Duodenal mucosa (tissue), 2 donors: Measurements from ENCODE around the gene SMIM24.

ENCODE experiments used
- H3K27ac ChIP-seq: one replicate; pipeline ENCODE4 v1.7.0; 2013; ENCODE audit warnings: low read depth, low read length
- H3K27me3 ChIP-seq, 2 donors: one replicate each; pipeline ENCODE4 v1.7.0; 2013; ENCODE audit warnings: low read length in 2 of 2, control low read depth in 1 of 2; ENCODE audit not compliant: insufficient read depth in 2 of 2, control insufficient read depth in 1 of 2
- H3K36me3 ChIP-seq, 2 donors: one replicate each; pipeline ENCODE4 v1.7.0; 2013; ENCODE audit warnings: low read length in 2 of 2, control low read depth in 1 of 2; ENCODE audit not compliant: insufficient read depth in 2 of 2, control insufficient read depth in 1 of 2
- H3K4me1 ChIP-seq, 2 donors: one replicate each; pipeline ENCODE4 v1.7.0; 2013; ENCODE audit warnings: low read length in 2 of 2, control low read depth in 1 of 2; ENCODE audit not compliant: insufficient read depth in 2 of 2, control insufficient read depth in 1 of 2
- H3K4me3 ChIP-seq, 2 donors: one replicate each; pipeline ENCODE4 v1.7.0; 2013; ENCODE audit warnings: low read length in 2 of 2, low read depth in 1 of 2
- H3K9ac ChIP-seq, 2 donors: one replicate each; pipeline ENCODE4 v1.7.0; 2013; ENCODE audit warnings: low read length in 2 of 2, low read depth in 1 of 2
- H3K9me3 ChIP-seq, 2 donors: one replicate each; pipeline ENCODE4 v1.7.0; 2013; ENCODE audit warnings: low read length in 2 of 2, control low read depth in 1 of 2; ENCODE audit not compliant: control insufficient read depth in 1 of 2

SMIM24 gene

GRCh38 chr19:3496392-3497273, 16.3 kb upstream of the SMIM24 start:
- no peaks in the 10 kb centered on the region for H3K9me3 ChIP-seq
- H3K4me1 ChIP-seq, result peaks cover 10 to 11% of the 10 kb centered on the region in 2 donors
- peaks cover 3 to 44% of the 10 kb centered on the region in 2 donors for H3K36me3 ChIP-seq
- H3K27me3 ChIP-seq, result no peaks in the 10 kb centered on the region
- no peak overlapping the region for H3K27ac ChIP-seq
- H3K4me3 ChIP-seq, result no peak overlapping the region
- H3K9ac ChIP-seq, result no peak overlapping the region

DNA sequence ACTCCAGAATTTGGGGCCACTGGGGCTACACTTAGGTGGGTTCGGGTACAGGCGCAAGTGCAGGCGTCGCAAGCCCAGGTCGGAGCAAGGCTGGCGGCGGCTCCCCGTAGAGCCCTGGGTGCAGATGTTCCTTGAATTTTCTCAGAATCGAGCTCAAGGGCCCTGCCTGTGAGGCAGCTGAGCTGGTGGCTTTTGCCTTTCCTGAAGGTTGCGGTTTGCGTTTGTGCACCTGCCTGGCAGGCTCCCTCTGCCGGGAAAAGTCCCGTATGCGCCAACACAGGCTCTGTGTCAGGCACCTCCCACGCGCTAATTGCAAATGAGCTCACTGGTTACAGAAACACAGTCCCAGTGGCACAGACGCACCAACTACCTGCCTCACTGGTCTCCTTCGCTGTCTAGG, 14.2 kb upstream of the SMIM24 start:
- Histone ChIP-seq H3K36me3 (peaks cover 5 to 49% of the 10 kb centered on the region in 2 donors), H3K27me3 (no peaks in the 10 kb centered on the region), H3K9ac (no peak overlapping the region), H3K4me1 (peaks cover under 1% of the 10 kb centered on the region in 2 donors), H3K27ac (no peak overlapping the region), H3K9me3 (no peaks in the 10 kb centered on the region), H3K4me3 (no peak overlapping the region)

- H3K27ac ChIP-seq, result no peak overlapping the region
- no peaks in the 10 kb centered on the region for H3K4me1 ChIP-seq
- H3K27me3 ChIP-seq, result no peaks in the 10 kb centered on the region
- H3K4me3 ChIP-seq, result no peak overlapping the region
- H3K9me3 ChIP-seq, result no peaks in the 10 kb centered on the region
- H3K36me3 ChIP-seq, result peaks cover 5 to 49% of the 10 kb centered on the region in 2 donors
- H3K9ac ChIP-seq, result no peak overlapping the region
These were observed 13.7 kb upstream of the SMIM24 start for GRCh38 chr19:3494051-3494450.

GRCh38 chr19:3493651-3494050, 13.3 kb upstream of the SMIM24 start:
- Histone ChIP-seq H3K9me3 (no peaks in the 10 kb centered on the region), H3K27ac (no peak overlapping the region), H3K9ac (no peak overlapping the region), H3K36me3 (peaks cover 5 to 49% of the 10 kb centered on the region in 2 donors), H3K4me3 (no peak overlapping the region), H3K4me1 (no peaks in the 10 kb centered on the region), H3K27me3 (no peaks in the 10 kb centered on the region)

- no peaks in the 10 kb centered on the region for H3K4me1 ChIP-seq
These were observed 12.6 kb upstream of the SMIM24 start for GRCh38 chr19:3492919-3493318.

GRCh38 chr19:3492131-3492839, 12.0 kb upstream of the SMIM24 start:
- H3K27ac ChIP-seq, result no peak overlapping the region
- H3K36me3 ChIP-seq, result peaks cover 5 to 47% of the 10 kb centered on the region in 2 donors
- H3K4me1 ChIP-seq, result no peaks in the 10 kb centered on the region
- no peak overlapping the region for H3K9ac ChIP-seq
- H3K9me3 ChIP-seq, result no peaks in the 10 kb centered on the region
- H3K4me3 ChIP-seq, result no peak overlapping the region
- no peaks in the 10 kb centered on the region for H3K27me3 ChIP-seq

More at GRCh38 chr19:3492919-3493318, 12.6 kb upstream of the SMIM24 start:
- no peak overlapping the region for H3K4me3 ChIP-seq
- H3K9me3 ChIP-seq, result no peaks in the 10 kb centered on the region
- no peak overlapping the region for H3K27ac ChIP-seq
- peaks cover 5 to 49% of the 10 kb centered on the region in 2 donors for H3K36me3 ChIP-seq
- H3K9ac ChIP-seq, result no peak overlapping the region
- no peaks in the 10 kb centered on the region for H3K27me3 ChIP-seq

DNA sequence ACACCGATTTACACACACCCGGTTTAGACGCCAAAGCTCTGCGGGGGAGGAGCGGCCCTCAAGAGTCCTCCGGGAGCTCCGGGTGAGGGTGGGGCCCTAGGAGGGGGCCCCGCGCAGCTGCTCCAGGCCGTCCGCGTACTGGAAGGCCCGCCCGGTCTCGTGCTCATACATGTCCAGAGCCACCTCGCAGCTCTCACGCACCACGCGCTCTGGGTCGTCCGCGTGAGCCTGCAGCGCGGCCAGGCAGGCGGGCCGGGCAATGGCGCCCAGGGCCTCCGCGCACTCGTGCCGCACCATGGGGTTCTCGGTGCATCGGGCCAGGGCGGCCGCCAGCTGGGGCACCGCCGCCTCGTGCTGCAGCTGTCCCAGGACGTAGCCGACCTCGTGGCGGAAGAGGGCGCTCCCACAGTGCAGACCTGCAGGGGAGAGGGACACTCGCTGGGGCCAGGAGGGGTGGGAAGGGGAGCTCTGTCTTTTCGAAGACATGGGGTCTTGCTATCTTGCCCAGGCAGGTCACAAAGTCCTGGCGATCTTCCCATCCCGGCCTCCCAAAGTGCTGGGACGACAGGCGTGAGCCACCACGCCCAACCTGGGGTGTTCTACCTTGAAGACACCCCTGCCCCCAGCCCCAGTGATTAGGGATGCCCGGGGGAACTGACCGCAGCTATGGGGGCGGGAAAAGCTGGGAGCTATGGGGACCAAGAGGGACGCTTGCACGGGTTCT, 11.2 kb upstream of the SMIM24 start:
- no peak overlapping the region for H3K27ac ChIP-seq
- no peaks in the 10 kb centered on the region for H3K9me3 ChIP-seq
- H3K4me3 ChIP-seq, result no peak overlapping the region
- peaks cover 5 to 41% of the 10 kb centered on the region in 2 donors for H3K36me3 ChIP-seq
- H3K27me3 ChIP-seq, result no peaks in the 10 kb centered on the region
- no peak overlapping the region for H3K9ac ChIP-seq
- H3K4me1 ChIP-seq, result no peaks in the 10 kb centered on the region

GRCh38 chr19:3483226-3483628, 2.9 kb upstream of the SMIM24 start, which contains the start of gene SMIM44:
TSS of gene SMIM44 (minus strand) at chr19:3483441. CDS start at chr19:3483403, 38 bp downstream.
- Histone ChIP-seq H3K9me3 (no peaks in the 10 kb centered on the region), H3K4me1 (peaks cover 16 to 24% of the 10 kb centered on the region in 2 donors), H3K36me3 (peaks cover 0 to 1% of the 10 kb centered on the region in 2 donors), H3K9ac (peak within 1 kb of the TSS; percentile 62 to 80), H3K4me3 (peak within 1 kb of the TSS; percentile 61 to 64), H3K27ac (peak within 1 kb of the TSS; percentile 81), H3K27me3 (no peaks in the 10 kb centered on the region)

DNA sequence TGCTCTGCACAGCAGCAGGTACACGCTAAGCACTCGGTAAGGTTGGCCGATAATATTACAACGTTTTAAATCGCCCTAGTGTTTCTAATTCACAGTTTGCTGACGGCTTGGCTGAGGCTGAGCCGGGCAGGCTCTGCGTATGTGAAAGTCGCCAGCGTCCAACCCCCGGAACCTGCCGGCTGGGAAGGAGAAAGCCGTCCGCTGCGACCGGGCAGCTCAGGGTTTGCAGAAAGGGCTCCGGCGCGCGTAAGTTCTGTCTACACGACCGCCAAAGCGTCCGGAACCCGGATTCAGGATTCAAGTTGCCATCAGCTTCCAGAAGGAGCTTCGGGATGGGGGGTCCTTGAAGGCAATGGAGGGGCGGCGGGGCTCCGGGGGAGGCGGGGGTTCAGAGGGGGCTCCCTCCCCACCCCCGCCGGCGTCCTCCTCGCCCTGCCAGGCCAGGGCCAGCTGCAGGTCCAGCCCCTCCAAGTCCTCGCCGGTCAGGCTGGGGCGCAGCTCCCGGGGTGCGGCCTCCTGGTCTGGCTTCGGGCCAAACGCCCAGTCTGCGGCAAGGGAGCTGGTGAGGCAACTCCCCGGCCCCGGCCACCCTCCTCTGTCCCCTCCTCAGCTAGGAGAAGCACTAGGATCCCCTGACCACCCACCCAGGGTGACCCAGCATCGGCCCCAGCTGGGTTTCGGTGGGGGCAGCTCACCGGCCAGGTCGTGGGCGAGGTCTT, 2.3 kb upstream of the SMIM24 start:
- Histone ChIP-seq H3K9me3 (no peaks in the 10 kb centered on the region), H3K4me1 (peaks cover 16 to 24% of the 10 kb centered on the region in 2 donors), H3K27ac (peak overlapping the region; percentile 81), H3K27me3 (no peaks in the 10 kb centered on the region), H3K9ac (peak overlapping the region; percentile 62 to 80), H3K4me3 (peak overlapping the region; percentile 61 to 64), H3K36me3 (peaks cover 0 to 7% of the 10 kb centered on the region in 2 donors)
